ENCODE measurements around the gene SVEP1. TPM values are rescaled to one million over a fixed set of nuclear protein-coding genes. Genes with fewer than 3 reads are reported as not detected.

Gene SVEP1
- total and polyA plus RNA-seq, 2 of the 13 experiments (the other 11 are each of a cell fraction or from before 2014, with no cell fraction given), result not detected

DNA sequence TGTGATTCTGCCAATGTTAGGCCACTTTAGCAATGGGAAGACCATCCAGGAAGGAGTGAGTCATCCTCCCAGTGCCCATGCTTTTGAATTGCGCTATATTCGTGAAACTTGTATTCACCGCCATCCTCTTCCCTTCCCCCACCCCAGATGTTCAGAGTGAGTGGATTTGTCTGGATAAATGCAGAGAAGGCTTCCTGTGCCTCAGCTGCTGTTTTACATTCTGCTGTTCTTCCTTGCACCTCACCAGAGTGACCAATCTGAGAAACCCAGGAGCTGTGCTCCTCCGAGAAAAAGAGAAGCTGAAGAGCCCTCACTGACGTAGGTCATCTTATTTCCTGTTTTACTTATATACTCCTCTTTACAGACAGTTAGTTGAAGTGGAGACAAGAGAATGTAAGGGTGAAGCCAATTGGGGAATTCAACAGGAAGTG, 24.6 kb upstream of the SVEP1 start:
- BruUV-seq (replicated peaks), result no TSS peak
- H3K79me2 ChIP-seq (ENCODE audit: insufficient read depth, low read length), result no peaks in the 10 kb centered on the region
- H3K4me1 ChIP-seq (ENCODE audit: insufficient read depth, low read length), result no peaks in the 10 kb centered on the region
- peaks cover 1 to 4% of the 10 kb centered on the region in 2 experiments; a peak in 1 of 5 replicates for H3K27me3 ChIP-seq (ENCODE audit: control insufficient read depth in 1 of 2, insufficient read depth in 2 of 2, low read length in 2 of 2)
- FAIRE-seq (no peak), DNase-seq (ENCODE audit: low spot score) (no peak), ATAC-seq (no peak)
- 57% methylated on average over 5 of the region's 5 CpGs for WGBS (ENCODE audit: low lambda C conversion rate)
- H3K27ac ChIP-seq (ENCODE audit: extremely low read length, insufficient read depth, low read length), result no peak overlapping the region
- TF ChIP-seq RBM22 (optimal IDR thresholded peaks at IDR 0.05; ENCODE audit: low read length) (no peak), ZBTB38 (CRISPR knock-in tag; IDR thresholded peaks at IDR 0.05) (no peak), PPARG (CRISPR knock-in tag; conservative IDR thresholded peaks at IDR 0.05) (no peak), ZNF547 (CRISPR knock-in tag; IDR thresholded peaks at IDR 0.05) (no peak), ZFP82 (CRISPR knock-in tag; IDR thresholded peaks at IDR 0.05; ENCODE audit: borderline replicate concordance) (no peak), SAP130 (CRISPR knock-in tag; IDR thresholded peaks at IDR 0.05; ENCODE audit: low read depth) (no peak), HOXA5 (CRISPR knock-in tag; IDR thresholded peaks at IDR 0.05) (no peak), MIER2 (CRISPR knock-in tag; IDR thresholded peaks at IDR 0.05) (no peak), SNAI1 (CRISPR knock-in tag; IDR thresholded peaks at IDR 0.05; ENCODE audit: borderline replicate concordance) (no peak), ZNF136 (CRISPR knock-in tag; IDR thresholded peaks at IDR 0.05; ENCODE audit: low read depth) (no peak)
- TF ChIP-seq, protein P1, sequence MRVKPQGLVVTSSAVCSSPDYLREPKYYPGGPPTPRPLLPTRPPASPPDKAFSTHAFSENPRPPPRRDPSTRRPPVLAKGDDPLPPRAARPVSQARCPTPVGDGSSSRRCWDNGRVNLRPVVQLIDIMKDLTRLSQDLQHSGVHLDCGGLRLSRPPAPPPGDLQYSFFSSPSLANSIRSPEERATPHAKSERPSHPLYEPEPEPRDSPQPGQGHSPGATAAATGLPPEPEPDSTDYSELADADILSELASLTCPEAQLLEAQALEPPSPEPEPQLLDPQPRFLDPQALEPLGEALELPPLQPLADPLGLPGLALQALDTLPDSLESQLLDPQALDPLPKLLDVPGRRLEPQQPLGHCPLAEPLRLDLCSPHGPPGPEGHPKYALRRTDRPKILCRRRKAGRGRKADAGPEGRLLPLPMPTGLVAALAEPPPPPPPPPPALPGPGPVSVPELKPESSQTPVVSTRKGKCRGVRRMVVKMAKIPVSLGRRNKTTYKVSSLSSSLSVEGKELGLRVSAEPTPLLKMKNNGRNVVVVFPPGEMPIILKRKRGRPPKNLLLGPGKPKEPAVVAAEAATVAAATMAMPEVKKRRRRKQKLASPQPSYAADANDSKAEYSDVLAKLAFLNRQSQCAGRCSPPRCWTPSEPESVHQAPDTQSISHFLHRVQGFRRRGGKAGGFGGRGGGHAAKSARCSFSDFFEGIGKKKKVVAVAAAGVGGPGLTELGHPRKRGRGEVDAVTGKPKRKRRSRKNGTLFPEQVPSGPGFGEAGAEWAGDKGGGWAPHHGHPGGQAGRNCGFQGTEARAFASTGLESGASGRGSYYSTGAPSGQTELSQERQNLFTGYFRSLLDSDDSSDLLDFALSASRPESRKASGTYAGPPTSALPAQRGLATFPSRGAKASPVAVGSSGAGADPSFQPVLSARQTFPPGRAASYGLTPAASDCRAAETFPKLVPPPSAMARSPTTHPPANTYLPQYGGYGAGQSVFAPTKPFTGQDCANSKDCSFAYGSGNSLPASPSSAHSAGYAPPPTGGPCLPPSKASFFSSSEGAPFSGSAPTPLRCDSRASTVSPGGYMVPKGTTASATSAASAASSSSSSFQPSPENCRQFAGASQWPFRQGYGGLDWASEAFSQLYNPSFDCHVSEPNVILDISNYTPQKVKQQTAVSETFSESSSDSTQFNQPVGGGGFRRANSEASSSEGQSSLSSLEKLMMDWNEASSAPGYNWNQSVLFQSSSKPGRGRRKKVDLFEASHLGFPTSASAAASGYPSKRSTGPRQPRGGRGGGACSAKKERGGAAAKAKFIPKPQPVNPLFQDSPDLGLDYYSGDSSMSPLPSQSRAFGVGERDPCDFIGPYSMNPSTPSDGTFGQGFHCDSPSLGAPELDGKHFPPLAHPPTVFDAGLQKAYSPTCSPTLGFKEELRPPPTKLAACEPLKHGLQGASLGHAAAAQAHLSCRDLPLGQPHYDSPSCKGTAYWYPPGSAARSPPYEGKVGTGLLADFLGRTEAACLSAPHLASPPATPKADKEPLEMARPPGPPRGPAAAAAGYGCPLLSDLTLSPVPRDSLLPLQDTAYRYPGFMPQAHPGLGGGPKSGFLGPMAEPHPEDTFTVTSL (CRISPR knock-in tag; IDR thresholded peaks at IDR 0.05; ENCODE audit: borderline replicate concordance), result no peak
- TF ChIP-seq, protein P2, sequence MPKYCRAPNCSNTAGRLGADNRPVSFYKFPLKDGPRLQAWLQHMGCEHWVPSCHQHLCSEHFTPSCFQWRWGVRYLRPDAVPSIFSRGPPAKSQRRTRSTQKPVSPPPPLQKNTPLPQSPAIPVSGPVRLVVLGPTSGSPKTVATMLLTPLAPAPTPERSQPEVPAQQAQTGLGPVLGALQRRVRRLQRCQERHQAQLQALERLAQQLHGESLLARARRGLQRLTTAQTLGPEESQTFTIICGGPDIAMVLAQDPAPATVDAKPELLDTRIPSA (CRISPR knock-in tag; IDR thresholded peaks at IDR 0.05; ENCODE audit: borderline replicate concordance), result no peak
- no peak overlapping the region for H2AFZ ChIP-seq (ENCODE audit: low read length)
- no peaks in the 10 kb centered on the region for H3K9me3 ChIP-seq (ENCODE audit: low read length)
- no peak overlapping the region for H3K4me3 ChIP-seq (replicated peaks in 1 of 3; ENCODE audit: insufficient read depth in 1 of 3, low read depth in 2 of 3, low read length in 3 of 3)
- intact Hi-C loops (cut with micrococcal nuclease; ENCODE audit: unreplicated experiment) (no loop called here), in situ Hi-C loops (cut with HindIII; ENCODE audit: extremely low pct_ligation_motif_present, low pct_unique_long_range_greater_than_20kb) (no loop called here)
- H4K20me1 ChIP-seq (ENCODE audit: insufficient read depth, low read length), result no peaks in the 10 kb centered on the region
- ChIA-PET POLR2A (no interaction called here), CTCF (ENCODE audit: low intra/inter-chr PET ratio, low total read pairs) (no interaction called here)
- H3K4me2 ChIP-seq (ENCODE audit: low read depth, low read length), result no peak overlapping the region
- H3K36me3 ChIP-seq (replicated peaks in 1 of 2; ENCODE audit: control insufficient read depth in 1 of 2, insufficient read depth in 2 of 2, low read length in 2 of 2), result no peaks in the 10 kb centered on the region
- no peak overlapping the region for H3K9ac ChIP-seq (ENCODE audit: insufficient read depth, low read depth, low read length)

All from HepG2 (cell line).